ENCODE results near the gene ORMDL2. TPM values are rescaled to one million over a fixed set of nuclear protein-coding genes. Genes with fewer than 3 reads are reported as not detected.
A peak's percentile ranks its signal among the peaks of the same experiment; 100 is the strongest.
"Not testable (repeated sequence)": the region's sequence is repeated elsewhere in the genome, so short reads cannot be mapped to it uniquely, and the experiment has no call there.

ORMDL2 gene
- total RNA-seq, 1 donor from 2014 or later, result 9.8 TPM

DNA sequence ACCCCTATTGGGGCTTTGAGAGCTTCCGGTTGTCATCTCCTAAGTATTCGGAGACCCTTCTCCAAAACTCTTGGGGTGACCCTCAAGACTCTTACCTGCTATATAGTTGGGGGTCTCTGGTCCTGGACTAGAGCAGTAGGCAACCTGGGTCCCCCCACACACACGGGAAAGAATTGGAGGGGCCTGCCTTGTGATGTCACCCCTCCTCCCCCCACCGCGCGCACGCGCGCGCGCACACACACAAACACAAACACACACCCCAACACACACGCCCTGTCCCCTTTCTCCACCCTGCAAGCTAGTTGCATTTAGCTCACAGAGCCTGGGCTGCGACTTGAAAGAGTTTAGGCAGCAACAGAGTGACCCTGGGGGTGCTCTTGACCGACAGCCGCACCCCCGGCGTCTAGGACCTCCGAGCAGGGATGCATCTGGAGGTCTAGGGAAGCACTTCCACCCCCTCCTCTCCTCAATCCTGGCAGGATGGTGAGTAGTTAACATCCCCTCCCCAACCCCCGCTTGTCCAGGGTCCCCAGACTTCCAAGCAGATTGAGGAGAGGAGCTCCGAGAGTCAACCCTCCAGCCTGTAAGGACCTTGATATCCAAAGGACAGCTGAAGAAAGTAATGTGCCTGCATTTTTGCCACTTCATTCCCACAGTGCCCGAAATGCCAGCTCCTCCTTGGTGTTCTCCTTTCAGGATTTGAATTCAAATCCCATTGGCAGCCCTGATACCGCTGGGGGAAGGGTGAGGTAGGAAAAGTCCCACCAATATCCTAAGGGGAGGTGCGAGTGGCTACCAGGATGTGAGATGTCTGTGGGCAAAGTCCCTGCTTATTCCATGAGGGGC lies 13.0 kb downstream of the ORMDL2 start:
- DNase-seq (ENCODE audit: extremely low spot score in 2 of 2), result peak in 1 of 2 donors; percentile 93
- no peaks in the 10 kb centered on the region for H3K9me3 ChIP-seq
- H3K27ac ChIP-seq, result peak overlapping the region; percentile 91
- H3K4me3 ChIP-seq, result peak overlapping the region; percentile 79 to 87
- H3K4me1 ChIP-seq, result peaks cover 66% of the 10 kb centered on the region
- no peaks in the 10 kb centered on the region for H3K36me3 ChIP-seq
- intact Hi-C loops (cut with DNase I), result no loop called here
- H3K27me3 ChIP-seq, result no peaks in the 10 kb centered on the region
- TF ChIP-seq POLR2AphosphoS5 (IDR thresholded peaks at IDR 0.05; ENCODE audit: insufficient read depth in 1 of 2, low read depth in 1 of 2), result peak in 1 of 2 donors; percentile 82
- peak in 1 of 2 donors; percentile 83 for TF ChIP-seq POLR2A (IDR thresholded peaks at IDR 0.05)
- TF ChIP-seq, protein P1, sequence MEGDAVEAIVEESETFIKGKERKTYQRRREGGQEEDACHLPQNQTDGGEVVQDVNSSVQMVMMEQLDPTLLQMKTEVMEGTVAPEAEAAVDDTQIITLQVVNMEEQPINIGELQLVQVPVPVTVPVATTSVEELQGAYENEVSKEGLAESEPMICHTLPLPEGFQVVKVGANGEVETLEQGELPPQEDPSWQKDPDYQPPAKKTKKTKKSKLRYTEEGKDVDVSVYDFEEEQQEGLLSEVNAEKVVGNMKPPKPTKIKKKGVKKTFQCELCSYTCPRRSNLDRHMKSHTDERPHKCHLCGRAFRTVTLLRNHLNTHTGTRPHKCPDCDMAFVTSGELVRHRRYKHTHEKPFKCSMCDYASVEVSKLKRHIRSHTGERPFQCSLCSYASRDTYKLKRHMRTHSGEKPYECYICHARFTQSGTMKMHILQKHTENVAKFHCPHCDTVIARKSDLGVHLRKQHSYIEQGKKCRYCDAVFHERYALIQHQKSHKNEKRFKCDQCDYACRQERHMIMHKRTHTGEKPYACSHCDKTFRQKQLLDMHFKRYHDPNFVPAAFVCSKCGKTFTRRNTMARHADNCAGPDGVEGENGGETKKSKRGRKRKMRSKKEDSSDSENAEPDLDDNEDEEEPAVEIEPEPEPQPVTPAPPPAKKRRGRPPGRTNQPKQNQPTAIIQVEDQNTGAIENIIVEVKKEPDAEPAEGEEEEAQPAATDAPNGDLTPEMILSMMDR (IDR thresholded peaks at IDR 0.05), result no peak

DNA sequence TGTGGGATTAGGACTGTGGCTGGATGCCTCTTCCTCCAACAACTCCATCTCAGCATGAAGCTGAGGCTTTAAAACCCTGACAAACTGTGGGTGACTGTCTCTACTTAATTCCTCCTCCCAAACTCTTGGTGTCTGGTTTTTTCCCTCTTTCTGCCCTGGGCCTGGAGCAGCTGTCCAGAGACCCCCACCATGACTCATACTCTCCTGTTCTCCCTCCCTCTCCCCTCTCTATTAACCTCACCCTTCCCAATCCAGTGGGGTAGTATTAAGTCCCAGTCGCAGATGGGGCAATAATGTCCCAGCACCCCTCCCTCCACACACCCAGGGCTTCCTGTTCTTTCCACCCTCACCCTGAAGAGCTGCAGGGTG lies 13.6 kb downstream of the ORMDL2 start:
- Histone ChIP-seq H3K4me1 (peaks cover 59% of the 10 kb centered on the region), H3K4me3 (peak overlapping the region; percentile 79 to 87), H3K27me3 (no peaks in the 10 kb centered on the region), H3K9me3 (no peaks in the 10 kb centered on the region), H3K36me3 (no peaks in the 10 kb centered on the region), H3K27ac (peak overlapping the region; percentile 91)
- intact Hi-C loops (cut with DNase I), result no loop called here
- DNase-seq (ENCODE audit: extremely low spot score in 2 of 2), result no peak
- TF ChIP-seq POLR2AphosphoS5 (IDR thresholded peaks at IDR 0.05; ENCODE audit: insufficient read depth in 1 of 2, low read depth in 1 of 2), result no peak
- TF ChIP-seq POLR2A (IDR thresholded peaks at IDR 0.05), result no peak
- TF ChIP-seq, protein P1 (IDR thresholded peaks at IDR 0.05), result no peak

GRCh38 chr12:55833056-55833455 lies 15.2 kb downstream of the ORMDL2 start:
- intact Hi-C loops (cut with DNase I), result no loop called here
- Histone ChIP-seq H3K4me1 (peaks cover 43% of the 10 kb centered on the region), H3K27ac (peak overlapping the region; percentile 40), H3K9me3 (no peaks in the 10 kb centered on the region), H3K36me3 (no peaks in the 10 kb centered on the region), H3K27me3 (no peaks in the 10 kb centered on the region), H3K4me3 (no peak overlapping the region)
- TF ChIP-seq POLR2AphosphoS5 (IDR thresholded peaks at IDR 0.05; ENCODE audit: insufficient read depth in 1 of 2, low read depth in 1 of 2), result no peak
- no peak for TF ChIP-seq POLR2A (IDR thresholded peaks at IDR 0.05)
- TF ChIP-seq, protein P1 (IDR thresholded peaks at IDR 0.05), result no peak
- no peak for DNase-seq (ENCODE audit: extremely low spot score in 2 of 2)

GRCh38 chr12:55834400-55834799 lies 16.6 kb downstream of the ORMDL2 start:
- H3K27ac ChIP-seq; intact Hi-C loops (cut with DNase I); DNase-seq (ENCODE audit: extremely low spot score in 2 of 2); H3K27me3 ChIP-seq; H3K36me3 ChIP-seq; H3K4me3 ChIP-seq; H3K9me3 ChIP-seq: not testable (repeated sequence)
- H3K4me1 ChIP-seq, result peaks cover 34% of the 10 kb centered on the region

- no peaks in the 10 kb centered on the region for H3K9me3 ChIP-seq
- intact Hi-C loops (cut with DNase I), result no loop called here
- peaks cover 21% of the 10 kb centered on the region for H3K4me1 ChIP-seq
- no peak overlapping the region for H3K4me3 ChIP-seq
- DNase-seq (ENCODE audit: extremely low spot score in 2 of 2), result no peak
- no peaks in the 10 kb centered on the region for H3K27me3 ChIP-seq
- TF ChIP-seq, protein P1 (IDR thresholded peaks at IDR 0.05), result no peak
- TF ChIP-seq POLR2AphosphoS5 (IDR thresholded peaks at IDR 0.05; ENCODE audit: insufficient read depth in 1 of 2, low read depth in 1 of 2) (no peak), POLR2A (IDR thresholded peaks at IDR 0.05) (no peak)
- no peak overlapping the region for H3K27ac ChIP-seq
- H3K36me3 ChIP-seq, result no peaks in the 10 kb centered on the region
These were observed 20.5 kb downstream of the ORMDL2 start for GRCh38 chr12:55838361-55838760.

All from vagina (tissue), 2 donors.